Endothelial cell of umbilical vein (primary cell): Measurements from ENCODE around the gene PLAGL2. TPM values are rescaled to one million over a fixed set of nuclear protein-coding genes. Genes with fewer than 3 reads are reported as not detected.

Experiments used
- BruUV-seq: library from RNA; stranded (reverse); fragments of 400-500 nt; replicated peaks from 2 replicates; lab custom pipeline; 2021; lab: Mats Ljungman, UMichigan
- CTCF ChIA-PET: fragments of 300-600, 350-600 bp; sonication (Branson Sonifier 250); formaldehyde crosslinking; loops from one replicate; lab custom pipeline; 2021; ENCODE audit warnings: antibody characterized with exemption, inconsistent platforms; lab: Charles Lee
- POLR2A ChIA-PET: fragments of 300-600, 350-600 bp; sonication (Branson Sonifier 250); formaldehyde crosslinking; loops from one replicate; lab custom pipeline; 2021; ENCODE audit warnings: antibody characterized with exemption, inconsistent platforms; lab: Charles Lee
- DNase-seq: peaks from one replicate; pipeline ENCODE4 v3.0.0-alpha.2; 2011; ENCODE audit warnings: low read depth, low spot score
- FAIRE-seq: peaks from 2 replicates; lab custom pipeline; 2011; peaks lifted over from hg19 to GRCh38; lab: Jason Lieb, UNC
- H2AFZ ChIP-seq: 2 replicates; pipeline ENCODE4 v1.6.0; 2012; ENCODE audit warnings: low read depth, low read length, control low read depth, inconsistent platforms
- H3K27ac ChIP-seq: 2 replicates; pipeline ENCODE4 v1.5.1; 2011; ENCODE audit warnings: low read depth, mild to moderate bottlenecking, control low read depth, low read length, moderate library complexity; ENCODE audit not compliant: insufficient read depth
- H3K27me3 ChIP-seq, 2 experiments: 2 replicates each; pipeline versions ENCODE4 v1.6.0 to v1.6.1; 2011; ENCODE audit warnings: low read length in 2 of 2, mixed read lengths in 1 of 2; ENCODE audit not compliant: control insufficient read depth in 2 of 2, insufficient read depth in 2 of 2
- H3K36me3 ChIP-seq, 2 experiments: 2 replicates in 1 of 2; 3 replicates in 1 of 2; pipeline ENCODE4 v1.5.1; 2011; ENCODE audit warnings: low read length in 2 of 2, mild to moderate bottlenecking in 1 of 2, moderate library complexity in 1 of 2; ENCODE audit not compliant: control insufficient read depth in 2 of 2, insufficient read depth in 2 of 2; ENCODE audit errors: extremely low read depth in 1 of 2
- H3K4me1 ChIP-seq: 3 replicates; pipeline ENCODE4 v1.5.1; 2011; ENCODE audit warnings: mild to moderate bottlenecking, low read length; ENCODE audit not compliant: control insufficient read depth, insufficient read depth; ENCODE audit errors: extremely low read depth
- H3K4me2 ChIP-seq: 2 replicates; pipeline ENCODE4 v1.6.1; 2011; ENCODE audit warnings: low read length, control low read depth, mixed read lengths; ENCODE audit not compliant: insufficient read depth
- H3K4me3 ChIP-seq, 3 experiments: fragments of 200-600 bp in 1 of 3; sonication (generic), shearing (Covaris generic) in 1 of 3; replicated peaks in 1 of 3; 2 replicates each; pipeline ENCODE4 v1.5.1; 2011 to 2016; ENCODE audit warnings: control low read depth in 3 of 3, low read length in 3 of 3, mild to moderate bottlenecking in 2 of 3, inconsistent platforms in 1 of 3, low read depth in 1 of 3, moderate library complexity in 1 of 3; ENCODE audit not compliant: insufficient read depth in 1 of 3
- H3K79me2 ChIP-seq: 2 replicates; pipeline ENCODE4 v1.6.0; 2012; ENCODE audit warnings: low read length, inconsistent platforms; ENCODE audit not compliant: control insufficient read depth, insufficient read depth
- H3K9ac ChIP-seq: replicated peaks from 2 replicates; pipeline ENCODE3; 2011; ENCODE audit warnings: low read length, control low read depth; ENCODE audit not compliant: insufficient read depth; ENCODE audit errors: extremely low read depth
- H3K9me1 ChIP-seq: replicated peaks from 3 replicates; pipeline ENCODE4 v1.6.0; 2011; ENCODE audit warnings: mild to moderate bottlenecking, low read length; ENCODE audit not compliant: control insufficient read depth, insufficient read depth; ENCODE audit errors: extremely low read depth
- H3K9me3 ChIP-seq: replicated peaks from 2 replicates; pipeline ENCODE4 v1.5.1; 2012; ENCODE audit warnings: low read length, inconsistent platforms; ENCODE audit not compliant: control insufficient read depth, insufficient read depth
- H4K20me1 ChIP-seq: replicated peaks from 2 replicates; pipeline ENCODE3; 2011; ENCODE audit warnings: mild to moderate bottlenecking, low read length; ENCODE audit not compliant: control insufficient read depth, insufficient read depth; ENCODE audit errors: extremely low read depth
- EZH2 ChIP-seq: IDR thresholded peaks from 2 replicates; pipeline ENCODE4 v1.6.1; 2012; ENCODE audit warnings: borderline replicate concordance, low read depth, mild to moderate bottlenecking, moderate library complexity, low read length, inconsistent platforms; ENCODE audit not compliant: severe bottlenecking
- FOS ChIP-seq: IDR thresholded peaks from 2 replicates; pipeline ENCODE4 v1.6.1; 2011; ENCODE audit warnings: mild to moderate bottlenecking, low read length, moderate library complexity, borderline replicate concordance; ENCODE audit not compliant: insufficient read depth
- JUN ChIP-seq: IDR thresholded peaks from 2 replicates; pipeline ENCODE4 v1.6.1; 2011; ENCODE audit warnings: borderline replicate concordance, low read depth; ENCODE audit not compliant: insufficient read length, insufficient read depth
- MAX ChIP-seq: IDR thresholded peaks from 2 replicates; pipeline ENCODE4 v1.6.1; 2011; ENCODE audit not compliant: insufficient read depth, insufficient read length
- MYC ChIP-seq: IDR thresholded peaks from one replicate; pipeline ENCODE4 v1.6.1; 2011; ENCODE audit warnings: mild to moderate bottlenecking, low read depth, low read length
- POLR2A ChIP-seq: IDR thresholded peaks from 2 replicates; pipeline ENCODE4 v1.6.1; 2012; ENCODE audit warnings: low read depth, mild to moderate bottlenecking, control low read depth, low read length
- POLR2AphosphoS5 ChIP-seq: IDR thresholded peaks from 2 replicates; pipeline ENCODE4 v1.6.1; 2012; ENCODE audit warnings: low read depth, mild to moderate bottlenecking, control low read depth, low read length, moderate library complexity; ENCODE audit not compliant: insufficient read depth
- dilution Hi-C: fragments of 300-500 bp; cut with MboI; formaldehyde crosslinking; loops from one replicate; pipeline ENCODE4 v1.15.0; 2019; ENCODE audit warnings: low sequenced_read_pairs; ENCODE audit not compliant: extremely low pct_ligation_motif_present
- intact Hi-C: fragments of 100-400 bp; cut with micrococcal nuclease; formaldehyde crosslinking; loops from one replicate; pipeline ENCODE4 v1.10.0; 2022
- polyA plus RNA-seq, 4 experiments: library from polyadenylated mRNA; depleted of rRNA in 3 of 4; stranded (reverse) in 3 of 4; unstranded in 1 of 4; fragments of >200 nt; gene quantifications; 2 replicates each; pipeline versions ENCODE4 v1.2.1 to v1.2.3, GENCODE V29; 2011 to 2012; ENCODE audit warnings: missing spikeins in 1 of 4
- total RNA-seq: library from RNA; stranded (reverse); gene quantifications from 2 replicates; pipeline ENCODE4 v1.2.3, GENCODE V29; 2021
- TF ChIP-seq, protein P1 (sequence below), 2 donors: IDR thresholded peaks; 1 replicate in 1 of 2; 2 replicates in 1 of 2; pipeline ENCODE4 v1.5.1; 2011; ENCODE audit warnings: low read length in 2 of 2, mild to moderate bottlenecking in 2 of 2, moderate library complexity in 2 of 2, control low read depth in 1 of 2, inconsistent platforms in 1 of 2, low read depth in 1 of 2; ENCODE audit not compliant: insufficient read depth in 1 of 2; ENCODE audit errors: extremely low read depth in 1 of 2

PLAGL2 gene
- total and polyA plus RNA-seq, 2 donors (not counting 3 experiments of a cell fraction or from before 2014, with no cell fraction given) = 8.2 to 15.2 TPM

DNA sequence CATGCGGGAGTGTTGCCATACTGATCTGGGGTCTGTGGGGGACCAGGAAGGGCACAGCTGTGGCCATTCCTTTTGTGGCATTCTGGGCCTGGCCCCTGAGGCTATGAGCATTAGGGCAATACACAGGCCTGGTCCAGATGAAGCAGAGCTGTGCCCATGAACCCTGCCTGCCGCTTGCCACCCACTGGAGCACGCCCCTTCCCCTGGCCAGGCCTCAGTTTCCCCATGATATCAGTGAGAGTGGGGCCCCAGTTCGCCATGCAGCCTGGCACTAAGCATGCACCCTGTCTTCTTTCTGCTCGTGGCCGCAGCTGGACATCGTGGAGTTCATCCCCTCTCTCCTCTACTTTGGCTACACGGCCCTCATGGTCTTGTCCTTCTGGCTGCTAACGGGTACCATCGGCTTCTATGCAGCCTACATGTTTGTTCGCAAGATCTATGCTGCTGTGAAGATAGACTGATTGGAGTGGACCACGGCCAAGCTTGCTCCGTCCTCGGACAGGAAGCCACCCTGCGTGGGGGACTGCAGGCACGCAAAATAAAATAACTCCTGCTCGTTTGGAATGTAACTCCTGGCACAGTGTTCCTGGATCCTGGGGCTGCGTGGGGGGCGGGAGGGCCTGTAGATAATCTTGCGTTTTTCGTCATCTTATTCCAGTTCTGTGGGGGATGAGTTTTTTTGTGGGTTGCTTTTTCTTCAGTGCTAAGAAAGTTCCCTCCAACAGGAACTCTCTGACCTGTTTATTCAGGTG, 42.4 kb downstream of the PLAGL2 start:
- Histone ChIP-seq H3K79me2 (no peaks in the 10 kb centered on the region), H3K4me2 (no peak overlapping the region), H2AFZ (no peak overlapping the region), H3K27ac (no peak overlapping the region), H3K9ac (no peak overlapping the region), H3K27me3 (no peaks in the 10 kb centered on the region), H3K4me1 (no peaks in the 10 kb centered on the region), H4K20me1 (no peaks in the 10 kb centered on the region), H3K4me3 (no peak overlapping the region), H3K9me3 (no peaks in the 10 kb centered on the region), H3K9me1 (no peaks in the 10 kb centered on the region), H3K36me3 (peaks cover 9 to 30% of the 10 kb centered on the region in 2 experiments)
- ChIA-PET POLR2A (no interaction called here), CTCF (no interaction called here)
- intact Hi-C loops = loop anchor here (10.0 kb wide), 1 partner anchor 280 kb away; no protein-coding TSS in a partner anchor
- no TSS peak for BruUV-seq
- no peak for TF ChIP-seq EZH2
- TF ChIP-seq, protein P1, sequence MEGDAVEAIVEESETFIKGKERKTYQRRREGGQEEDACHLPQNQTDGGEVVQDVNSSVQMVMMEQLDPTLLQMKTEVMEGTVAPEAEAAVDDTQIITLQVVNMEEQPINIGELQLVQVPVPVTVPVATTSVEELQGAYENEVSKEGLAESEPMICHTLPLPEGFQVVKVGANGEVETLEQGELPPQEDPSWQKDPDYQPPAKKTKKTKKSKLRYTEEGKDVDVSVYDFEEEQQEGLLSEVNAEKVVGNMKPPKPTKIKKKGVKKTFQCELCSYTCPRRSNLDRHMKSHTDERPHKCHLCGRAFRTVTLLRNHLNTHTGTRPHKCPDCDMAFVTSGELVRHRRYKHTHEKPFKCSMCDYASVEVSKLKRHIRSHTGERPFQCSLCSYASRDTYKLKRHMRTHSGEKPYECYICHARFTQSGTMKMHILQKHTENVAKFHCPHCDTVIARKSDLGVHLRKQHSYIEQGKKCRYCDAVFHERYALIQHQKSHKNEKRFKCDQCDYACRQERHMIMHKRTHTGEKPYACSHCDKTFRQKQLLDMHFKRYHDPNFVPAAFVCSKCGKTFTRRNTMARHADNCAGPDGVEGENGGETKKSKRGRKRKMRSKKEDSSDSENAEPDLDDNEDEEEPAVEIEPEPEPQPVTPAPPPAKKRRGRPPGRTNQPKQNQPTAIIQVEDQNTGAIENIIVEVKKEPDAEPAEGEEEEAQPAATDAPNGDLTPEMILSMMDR (IDR thresholded peaks at IDR 0.05; ENCODE audit: extremely low read depth in 1 of 2, insufficient read depth in 1 of 2, low read depth in 1 of 2, low read length in 2 of 2) = no peak
- no peak for TF ChIP-seq MYC
- no peak for TF ChIP-seq POLR2AphosphoS5
- no peak for TF ChIP-seq JUN
- TF ChIP-seq POLR2A = no peak
- no peak for TF ChIP-seq MAX
- no peak for TF ChIP-seq FOS
- dilution Hi-C loops = no loop called here
- DNase-seq = no peak
- no peak for FAIRE-seq
